Bronchial epithelial cell (primary cell): ENCODE measurements around the gene LRRC3. TPM values are rescaled to one million over a fixed set of nuclear protein-coding genes. Genes with fewer than 3 reads are reported as not detected.

Experiments
- DNase-seq: peaks from one replicate; pipeline ENCODE4 v3.0.0-alpha.2; 2010; ENCODE audit warnings: low read depth
- FAIRE-seq: peaks from 2 replicates; lab custom pipeline; 2011; peaks lifted over from hg19 to GRCh38; lab: Jason Lieb, UNC
- H3K27me3 ChIP-seq: 2 replicates; pipeline ENCODE4 v1.5.1; 2011; ENCODE audit warnings: low read length; ENCODE audit not compliant: control insufficient read depth, insufficient read depth
- H3K36me3 ChIP-seq: 2 replicates; pipeline ENCODE4 v1.5.1; 2011; ENCODE audit warnings: low read length; ENCODE audit not compliant: control insufficient read depth, insufficient read depth
- H3K4me3 ChIP-seq: 2 replicates; pipeline ENCODE4 v1.5.1; 2011; ENCODE audit warnings: mild to moderate bottlenecking, low read depth, low read length, control low read depth
- total RNA-seq: library from RNA; depleted of rRNA; stranded (reverse); fragments of >200 nt; gene quantifications from 2 replicates; pipeline ENCODE4 v1.2.1, GENCODE V29; 2014
- TF ChIP-seq, protein P1 (sequence below): IDR thresholded peaks from 2 replicates; pipeline ENCODE4 v1.5.1; 2011; ENCODE audit warnings: mild to moderate bottlenecking, moderate library complexity, low read length, control low read depth, inconsistent platforms; ENCODE audit not compliant: insufficient read depth, severe bottlenecking

LRRC3 gene
- total RNA-seq, 1 donor from 2014 or later: under 0.01 TPM

DNA sequence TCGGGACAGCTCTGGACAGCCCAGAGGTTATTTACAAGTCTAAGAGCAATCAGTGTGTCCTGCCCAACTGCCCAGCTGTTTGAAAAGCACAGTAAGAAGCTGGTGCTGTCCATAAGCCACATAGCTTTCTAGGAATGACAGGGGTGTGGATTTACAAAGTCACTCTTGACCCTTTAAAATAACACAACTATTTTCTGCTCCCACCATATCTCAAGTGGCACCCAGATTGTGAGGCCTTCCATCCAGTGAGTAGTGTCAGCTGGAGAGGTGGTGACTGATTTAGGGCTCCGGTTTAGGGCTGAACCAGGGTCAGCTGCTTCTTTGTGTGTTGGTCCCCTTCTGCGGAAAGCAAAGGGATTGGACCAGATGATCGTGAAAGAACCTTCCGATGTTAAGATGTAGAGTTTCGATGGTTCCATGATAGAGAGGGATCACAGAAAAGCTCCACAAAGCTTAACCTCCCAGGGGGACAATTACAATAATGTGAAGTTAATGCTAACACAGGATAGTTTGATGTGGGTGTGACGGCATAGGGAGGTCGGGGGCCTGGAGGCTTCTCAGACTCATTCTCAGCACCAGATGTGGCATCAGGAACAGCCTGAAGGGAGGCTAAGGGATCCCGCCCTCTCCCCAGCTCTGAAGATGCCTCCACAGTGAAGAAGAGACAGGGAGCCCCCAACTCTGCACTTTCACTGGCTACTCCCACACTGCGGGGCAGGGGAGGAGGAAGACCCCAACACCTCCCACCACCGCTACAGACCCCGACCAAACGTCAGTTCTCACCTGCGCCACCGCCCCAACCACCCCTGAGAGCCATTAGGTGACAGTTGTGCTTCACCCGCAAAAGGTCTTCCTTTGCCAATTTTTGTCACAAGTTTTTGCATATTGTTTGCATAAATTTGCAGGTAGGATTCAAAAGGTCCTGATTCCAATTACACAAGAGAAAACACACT is 40.6 kb downstream of the LRRC3 start:
- no peak overlapping the region for H3K4me3 ChIP-seq
- FAIRE-seq (no peak), DNase-seq (no peak)
- H3K36me3 ChIP-seq: no peaks in the 10 kb centered on the region
- TF ChIP-seq, protein P1, sequence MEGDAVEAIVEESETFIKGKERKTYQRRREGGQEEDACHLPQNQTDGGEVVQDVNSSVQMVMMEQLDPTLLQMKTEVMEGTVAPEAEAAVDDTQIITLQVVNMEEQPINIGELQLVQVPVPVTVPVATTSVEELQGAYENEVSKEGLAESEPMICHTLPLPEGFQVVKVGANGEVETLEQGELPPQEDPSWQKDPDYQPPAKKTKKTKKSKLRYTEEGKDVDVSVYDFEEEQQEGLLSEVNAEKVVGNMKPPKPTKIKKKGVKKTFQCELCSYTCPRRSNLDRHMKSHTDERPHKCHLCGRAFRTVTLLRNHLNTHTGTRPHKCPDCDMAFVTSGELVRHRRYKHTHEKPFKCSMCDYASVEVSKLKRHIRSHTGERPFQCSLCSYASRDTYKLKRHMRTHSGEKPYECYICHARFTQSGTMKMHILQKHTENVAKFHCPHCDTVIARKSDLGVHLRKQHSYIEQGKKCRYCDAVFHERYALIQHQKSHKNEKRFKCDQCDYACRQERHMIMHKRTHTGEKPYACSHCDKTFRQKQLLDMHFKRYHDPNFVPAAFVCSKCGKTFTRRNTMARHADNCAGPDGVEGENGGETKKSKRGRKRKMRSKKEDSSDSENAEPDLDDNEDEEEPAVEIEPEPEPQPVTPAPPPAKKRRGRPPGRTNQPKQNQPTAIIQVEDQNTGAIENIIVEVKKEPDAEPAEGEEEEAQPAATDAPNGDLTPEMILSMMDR: no peak
- no peaks in the 10 kb centered on the region for H3K27me3 ChIP-seq

DNA sequence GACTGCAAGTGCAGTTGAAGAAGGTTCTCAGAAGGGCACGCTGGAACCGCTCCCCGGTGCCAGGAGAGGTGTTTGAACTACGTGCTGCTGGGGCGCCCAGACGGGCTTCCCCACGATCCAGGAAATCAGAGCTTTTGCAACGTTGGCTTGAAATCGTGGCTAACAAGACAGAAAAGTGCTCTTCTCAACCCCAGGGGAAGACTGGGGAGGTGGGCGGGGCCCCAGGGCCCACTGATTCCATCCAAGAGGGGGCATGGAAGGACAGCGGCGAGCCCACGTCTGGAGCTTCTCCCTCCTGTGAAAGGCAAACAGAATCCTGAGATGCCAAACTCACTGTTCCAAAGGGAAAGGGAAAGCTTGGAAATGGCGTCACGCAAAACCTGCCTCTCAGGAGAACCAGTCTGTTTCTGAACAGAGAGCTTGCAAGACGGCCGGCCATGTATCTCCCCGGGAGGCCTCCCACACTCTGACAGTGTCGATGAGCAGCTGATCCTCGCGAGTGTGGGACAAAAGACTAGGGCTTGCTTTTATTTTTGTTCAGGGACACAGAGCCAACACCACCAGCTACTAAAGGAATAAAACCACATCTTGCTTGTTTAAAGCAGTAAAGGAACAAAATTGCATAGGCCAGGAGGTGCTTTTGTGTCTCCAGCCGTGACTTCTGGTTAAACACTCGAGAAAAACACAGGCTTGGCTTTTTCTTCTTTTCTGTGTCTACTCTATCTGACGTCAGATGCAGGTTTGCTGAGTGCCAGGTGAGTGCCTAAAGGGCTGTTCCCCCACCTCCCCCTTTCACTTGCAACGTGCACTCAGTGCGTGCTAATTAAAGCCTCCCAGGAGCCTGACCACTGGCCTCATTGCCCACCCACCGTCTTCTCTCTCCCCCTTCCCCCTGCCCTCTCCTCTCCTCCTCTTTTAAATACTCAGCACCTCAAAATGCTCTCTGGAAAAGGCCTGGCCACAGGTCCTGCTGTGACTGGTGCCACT is 41.5 kb downstream of the LRRC3 start:
- H3K36me3 ChIP-seq: no peaks in the 10 kb centered on the region
- no peak for DNase-seq
- TF ChIP-seq, protein P1: no peak
- FAIRE-seq: no peak
- no peaks in the 10 kb centered on the region for H3K27me3 ChIP-seq
- no peak overlapping the region for H3K4me3 ChIP-seq

DNA sequence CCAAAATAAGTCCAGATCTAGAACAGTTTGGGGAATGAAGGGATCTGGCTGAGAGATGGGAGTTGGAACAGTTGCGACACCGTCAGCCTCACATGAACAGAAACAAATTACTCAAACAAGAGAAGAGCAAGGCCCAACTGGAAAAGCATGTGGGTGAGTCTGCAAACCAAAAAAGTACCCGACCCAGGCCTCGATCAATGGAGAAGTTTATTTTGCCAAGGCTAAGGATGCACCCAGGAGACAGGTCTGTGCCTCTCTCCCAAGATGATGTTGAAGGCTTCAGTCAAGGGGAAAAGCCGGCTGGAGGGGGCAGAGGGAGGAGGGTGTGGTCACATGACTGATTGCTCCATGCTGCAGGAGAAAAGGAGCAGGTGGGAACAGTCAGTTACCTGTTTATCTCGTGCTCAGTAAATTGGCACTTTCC is 42.4 kb downstream of the LRRC3 start:
- Histone ChIP-seq H3K4me3 (no peak overlapping the region), H3K27me3 (no peaks in the 10 kb centered on the region), H3K36me3 (no peaks in the 10 kb centered on the region)
- DNase-seq (no peak), FAIRE-seq (no peak)
- TF ChIP-seq, protein P1: no peak

DNA sequence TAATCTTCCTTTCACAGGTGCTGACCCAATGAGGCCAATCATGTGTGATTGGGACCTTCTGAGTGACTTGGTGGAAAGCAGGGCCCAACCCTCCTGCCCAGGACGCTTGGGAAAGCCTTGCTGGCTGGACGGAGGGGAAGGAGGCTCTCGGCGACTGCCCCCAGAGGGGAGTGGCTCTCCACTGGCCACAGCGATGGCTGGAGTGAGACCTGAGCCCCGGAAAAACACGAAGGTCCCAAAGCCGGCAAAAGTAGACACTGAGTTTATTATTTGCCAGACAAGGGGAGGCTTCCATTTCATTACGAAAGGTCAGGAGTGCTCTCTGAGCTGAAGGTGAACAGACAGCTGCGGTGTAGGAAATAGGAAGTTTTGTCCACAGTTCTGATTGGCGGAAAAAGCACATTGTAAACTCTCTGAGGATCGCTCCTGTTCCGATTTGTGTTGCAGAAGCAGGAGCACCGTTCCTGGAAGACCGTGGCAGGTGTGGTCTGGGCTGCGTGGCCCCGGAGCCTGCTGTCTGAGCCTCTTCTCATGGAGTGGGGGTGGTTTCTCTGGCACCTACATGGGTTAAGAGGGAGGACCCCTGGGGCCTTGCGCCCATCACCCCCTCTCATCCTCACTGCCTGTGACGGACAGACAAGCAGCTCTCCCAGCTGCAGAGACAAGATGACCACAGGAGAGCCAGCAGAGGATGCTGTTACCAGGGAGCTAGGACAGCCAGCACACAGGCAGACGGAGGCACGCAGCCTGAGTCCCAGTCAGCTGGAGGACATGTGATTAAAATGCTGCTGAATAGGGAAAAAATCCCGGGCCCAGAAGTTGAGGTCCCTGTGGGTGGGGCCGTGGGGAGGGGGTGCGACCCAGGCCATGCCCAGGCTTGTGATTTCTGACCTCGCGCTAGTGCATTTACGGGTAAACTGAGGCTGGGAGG is 43.2 kb downstream of the LRRC3 start:
- H3K27me3 ChIP-seq: no peaks in the 10 kb centered on the region
- H3K36me3 ChIP-seq: no peaks in the 10 kb centered on the region
- DNase-seq (no peak), FAIRE-seq (no peak)
- no peak overlapping the region for H3K4me3 ChIP-seq
- TF ChIP-seq, protein P1: no peak

DNA sequence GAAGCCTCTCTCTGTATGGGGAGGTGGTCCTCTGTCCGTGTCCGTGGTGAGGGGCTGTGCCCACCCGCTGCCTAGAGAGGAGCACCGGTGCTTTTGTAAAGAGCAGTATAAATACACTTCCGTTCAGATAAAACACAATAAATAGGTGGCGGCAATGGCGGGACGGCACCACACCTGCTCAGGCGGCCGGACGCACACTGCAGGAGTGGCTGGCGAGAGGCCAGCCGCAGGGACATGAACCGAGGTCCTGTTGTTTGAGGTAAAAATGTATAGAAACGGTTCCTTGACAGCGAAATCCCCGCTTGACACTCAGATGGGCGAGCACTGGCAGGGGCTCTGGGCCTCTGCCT is 43.9 kb downstream of the LRRC3 start:
- FAIRE-seq (no peak), DNase-seq (no peak)
- Histone ChIP-seq H3K4me3 (no peak overlapping the region), H3K36me3 (no peaks in the 10 kb centered on the region), H3K27me3 (no peaks in the 10 kb centered on the region)
- TF ChIP-seq, protein P1: no peak
